Adrenal gland (tissue), 12 donors: ENCODE results near the gene OR13C5. TPM values are rescaled to one million over a fixed set of nuclear protein-coding genes. Genes with fewer than 3 reads are reported as not detected.

ENCODE experiments used
- DNase-seq, 7 donors: peaks; one replicate each; pipeline ENCODE4 v3.0.0-alpha.2; 2019 to 2020
- H3K27ac ChIP-seq, 5 donors: fragments of 200-600 bp; sonication (generic) in 4 of 5; 1 replicate in 3 of 5; 2 replicates in 2 of 5; pipeline versions ENCODE4 v1.5.1 to v1.8.0; 2016 to 2020; ENCODE audit warnings: mild to moderate bottlenecking in 1 of 5
- H3K27me3 ChIP-seq: fragments of 200-600 bp; 2 replicates; pipeline ENCODE4 v1.8.0; 2021
- H3K36me3 ChIP-seq, 2 donors: fragments of 200-600 bp; replicated peaks in 1 of 2; 1 replicate in 1 of 2; 2 replicates in 1 of 2; pipeline versions ENCODE4 v1.5.1 to v1.8.0; 2018 to 2022
- H3K4me1 ChIP-seq, 2 donors: fragments of 200-600 bp; replicated peaks in 1 of 2; 1 replicate in 1 of 2; 2 replicates in 1 of 2; pipeline versions ENCODE4 v1.5.1 to v1.8.0; 2018 to 2021
- H3K4me3 ChIP-seq, 4 donors: fragments of 200-600 bp; sonication (generic) in 3 of 4; one replicate each; pipeline ENCODE4 v1.5.1; 2016 to 2018
- H3K9me3 ChIP-seq, 3 donors: fragments of 200-600 bp; sonication (generic) in 1 of 3; replicated peaks in 1 of 3; 1 replicate in 2 of 3; 2 replicates in 1 of 3; pipeline versions ENCODE4 v1.5.1 to v1.8.0; 2016 to 2021
- POLR2A ChIP-seq, 2 donors: fragments of 450-650 bp; IDR thresholded peaks; one replicate each; pipeline ENCODE4 v1.6.1; 2017; ENCODE audit warnings: antibody characterized with exemption in 2 of 2, mild to moderate bottlenecking in 2 of 2, moderate library complexity in 1 of 2
- WGBS, 4 donors: extraction: QIAGEN DNeasy Blood & Tissue Kit in 2 of 4; methylation state at CpG; one replicate each; pipeline versions ENCODE4 v1.1.5 to v1.1.7; 2013 to 2017; 5-methylcytosine and 5-hydroxymethylcytosine counted together
- intact Hi-C, 2 donors: fragments of 100-400 bp; cut with DNase I; formaldehyde crosslinking; loops; one replicate each; pipeline versions ENCODE4 v1.14.1 to v1.15.0; 2022 to 2023
- polyA plus RNA-seq, 3 donors: library from polyadenylated mRNA; stranded (reverse); fragments of 200-250 nt in 2 of 3; fragments of 350-450 nt in 1 of 3; fragmentation: Illumina TruSeq in 1 of 3; extraction: RNeasy Lipid Tissue Mini Kit (QIAGEN cat#74804) in 1 of 3; gene quantifications; one replicate each; pipeline ENCODE4 v1.2.3, GENCODE V29; 2013 to 2014
- total RNA-seq, 9 donors: library from RNA; depleted of rRNA in 4 of 9; stranded (reverse); fragments of >200 nt in 4 of 9; fragments of 120-200 nt in 1 of 9; fragmentation: NEBNext Ultra II Directional in 1 of 9; extraction: Animal tissue kit (Norgen Biotek cat#: 25700) in 1 of 9; gene quantifications; one replicate each; pipeline versions ENCODE4 v1.1.0 to v1.2.4, GENCODE V29; 2013 to 2023
- TF ChIP-seq, protein P1 (sequence below), 6 experiments: fragments of 450-650 bp in 4 of 6; fragments of 200-600 bp in 2 of 6; sonication (generic) in 1 of 6; IDR thresholded peaks; 1 replicate in 5 of 6; 2 replicates in 1 of 6; pipeline versions ENCODE4 v1.5.1 to v1.8.0; 2016 to 2021; ENCODE audit warnings: antibody characterized with exemption in 6 of 6, mild to moderate bottlenecking in 2 of 6, moderate library complexity in 1 of 6
- donor health status: healthy with polysubstance abuse.
- donor health status: Bipolar disorder and iron deficiency.
- donor health status: DM: yes; HTN: yes; CAD: no.
- donor health status: DM: no; HTN: no; CAD: no.
- donor health status: DM: no; HTN: no; CAD: no.
- donor health status: DM: yes; HTN: yes; CAD: no.

OR13C5 gene
- total and polyA plus RNA-seq, 12 donors, result 1.2 TPM; not detected in 11

DNA sequence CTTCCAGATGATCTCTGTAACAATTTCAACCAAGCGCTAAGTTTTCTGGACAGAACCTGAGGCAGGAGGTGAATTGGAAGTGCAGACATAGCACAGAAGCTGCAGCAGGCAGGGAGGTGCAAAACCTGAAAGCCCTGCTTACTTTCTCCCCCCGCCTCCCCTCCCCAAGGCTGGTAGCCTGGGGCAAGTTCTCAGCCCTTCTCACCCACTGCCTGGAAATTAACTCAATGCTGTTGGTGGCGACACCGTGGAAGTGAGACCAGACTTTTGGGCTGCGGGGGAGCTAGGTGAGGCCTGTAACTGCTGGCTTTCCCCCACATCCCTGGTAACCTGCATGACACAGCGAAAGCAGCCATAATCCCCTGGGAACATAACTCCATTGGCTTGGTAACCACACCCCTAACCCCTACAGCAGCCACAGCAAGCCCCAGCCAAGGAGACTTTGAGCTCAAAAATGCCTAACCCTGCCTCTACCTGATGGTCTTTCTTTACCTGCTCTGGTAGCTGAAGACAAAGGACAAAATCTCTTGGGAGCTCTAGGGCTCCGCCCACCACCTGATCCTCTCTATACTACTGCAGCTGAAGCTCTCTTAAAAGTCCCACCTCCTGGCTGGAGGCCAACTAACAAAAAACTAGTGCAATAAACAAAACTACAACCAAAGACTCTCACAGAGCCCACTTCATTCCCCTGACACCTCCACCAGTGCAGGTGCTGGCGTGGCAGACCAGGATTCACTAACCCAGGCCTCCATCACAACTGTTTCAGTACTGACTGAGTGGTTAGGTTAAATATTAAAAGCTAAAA, 42.2 kb downstream of the OR13C5 start:
- Histone ChIP-seq H3K4me1 (no peaks in the 10 kb centered on the region), H3K9me3 (no peaks in the 10 kb centered on the region), H3K27ac (no peak overlapping the region), H3K27me3 (no peaks in the 10 kb centered on the region), H3K36me3 (no peaks in the 10 kb centered on the region), H3K4me3 (no peak overlapping the region)
- TF ChIP-seq POLR2A (IDR thresholded peaks at IDR 0.05), result no peak
- TF ChIP-seq, protein P1, sequence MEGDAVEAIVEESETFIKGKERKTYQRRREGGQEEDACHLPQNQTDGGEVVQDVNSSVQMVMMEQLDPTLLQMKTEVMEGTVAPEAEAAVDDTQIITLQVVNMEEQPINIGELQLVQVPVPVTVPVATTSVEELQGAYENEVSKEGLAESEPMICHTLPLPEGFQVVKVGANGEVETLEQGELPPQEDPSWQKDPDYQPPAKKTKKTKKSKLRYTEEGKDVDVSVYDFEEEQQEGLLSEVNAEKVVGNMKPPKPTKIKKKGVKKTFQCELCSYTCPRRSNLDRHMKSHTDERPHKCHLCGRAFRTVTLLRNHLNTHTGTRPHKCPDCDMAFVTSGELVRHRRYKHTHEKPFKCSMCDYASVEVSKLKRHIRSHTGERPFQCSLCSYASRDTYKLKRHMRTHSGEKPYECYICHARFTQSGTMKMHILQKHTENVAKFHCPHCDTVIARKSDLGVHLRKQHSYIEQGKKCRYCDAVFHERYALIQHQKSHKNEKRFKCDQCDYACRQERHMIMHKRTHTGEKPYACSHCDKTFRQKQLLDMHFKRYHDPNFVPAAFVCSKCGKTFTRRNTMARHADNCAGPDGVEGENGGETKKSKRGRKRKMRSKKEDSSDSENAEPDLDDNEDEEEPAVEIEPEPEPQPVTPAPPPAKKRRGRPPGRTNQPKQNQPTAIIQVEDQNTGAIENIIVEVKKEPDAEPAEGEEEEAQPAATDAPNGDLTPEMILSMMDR (IDR thresholded peaks at IDR 0.05), result no peak
- 82 to 94% (median 88%) methylated on average over 6 to 8 of the region's 8 CpGs for WGBS, 4 donors
- intact Hi-C loops, result no loop called here
- DNase-seq, result no peak

DNA sequence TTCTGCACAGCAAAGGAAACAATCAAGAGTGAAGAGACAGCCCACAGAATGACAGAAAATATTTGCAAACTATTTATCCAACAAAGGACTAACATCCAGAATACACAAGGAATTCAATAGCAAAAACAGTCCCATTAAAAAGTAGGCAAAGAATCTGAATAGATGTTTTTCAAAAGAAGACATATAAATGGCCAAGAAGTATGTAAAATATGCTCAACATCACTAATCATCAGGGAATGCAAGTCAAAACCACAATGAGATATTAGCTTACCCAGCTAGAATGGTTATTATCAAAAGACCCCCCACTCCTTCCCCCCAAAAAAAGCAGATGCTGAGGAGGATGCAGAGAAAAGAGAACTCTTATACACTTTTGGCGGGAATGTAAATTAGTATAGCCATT, 43.7 kb downstream of the OR13C5 start:
- no peaks in the 10 kb centered on the region for H3K36me3 ChIP-seq
- H3K27me3 ChIP-seq, result no peaks in the 10 kb centered on the region
- 83 to 94% (median 87%) methylated on average over 1 of the region's 1 CpG for WGBS, 4 donors
- H3K4me1 ChIP-seq, result no peaks in the 10 kb centered on the region
- intact Hi-C loops, result no loop called here
- TF ChIP-seq, protein P1 (IDR thresholded peaks at IDR 0.05), result no peak
- TF ChIP-seq POLR2A (IDR thresholded peaks at IDR 0.05), result no peak
- DNase-seq, result no peak
- no peak overlapping the region for H3K4me3 ChIP-seq
- no peaks in the 10 kb centered on the region for H3K9me3 ChIP-seq
- H3K27ac ChIP-seq, result no peak overlapping the region

DNA sequence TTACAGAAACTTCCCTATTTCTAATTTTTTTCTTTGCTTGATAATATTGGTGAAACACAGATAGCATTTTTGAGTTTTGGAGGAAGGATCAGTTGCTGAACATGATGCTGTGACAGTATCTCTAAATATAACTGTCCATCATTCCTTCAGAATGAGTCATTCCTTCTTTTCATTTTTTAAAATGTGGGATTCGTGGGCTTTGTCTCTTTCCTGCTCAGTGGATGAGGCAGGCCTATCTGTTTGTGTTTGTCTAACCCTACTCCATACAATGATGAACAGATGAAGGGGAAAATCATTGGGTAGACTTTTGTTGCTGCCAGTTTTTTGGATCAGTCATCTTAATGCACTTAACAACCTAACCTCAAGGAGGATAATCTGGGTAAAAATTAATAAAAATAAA, 46.0 kb downstream of the OR13C5 start:
- no peaks in the 10 kb centered on the region for H3K9me3 ChIP-seq
- no peak overlapping the region for H3K27ac ChIP-seq
- H3K4me3 ChIP-seq, result no peak overlapping the region
- H3K4me1 ChIP-seq, result no peaks in the 10 kb centered on the region
- H3K27me3 ChIP-seq, result no peaks in the 10 kb centered on the region
- no peak for TF ChIP-seq POLR2A (IDR thresholded peaks at IDR 0.05)
- TF ChIP-seq, protein P1 (IDR thresholded peaks at IDR 0.05), result no peak
- H3K36me3 ChIP-seq, result no peaks in the 10 kb centered on the region
- DNase-seq, result no peak
- intact Hi-C loops, result no loop called here
- WGBS, 4 donors, result 26 to 35% (median 31%) methylated on average over 1 of the region's 1 CpG

Other genes starting within 250 kb of the OR13C5 start
- not detected for gene OR13F1, start 95.2 kb downstream of the OR13C5 start, total RNA-seq
- gene OR13F1, start 95.2 kb downstream of the OR13C5 start, polyA plus RNA-seq, result not detected
- 1 to 10 TPM in 1 of 9 donors, not detected in 8; 1.6 TPM for gene OR13C4, start 72.2 kb downstream of the OR13C5 start, total RNA-seq
- gene OR13C4, start 72.2 kb downstream of the OR13C5 start, polyA plus RNA-seq, result not detected
- 1 to 10 TPM in 1 of 9 donors, not detected in 8; 1.8 TPM for gene OR13C3, start 62.6 kb downstream of the OR13C5 start, total RNA-seq
- gene OR13C3, start 62.6 kb downstream of the OR13C5 start, polyA plus RNA-seq, result not detected
- gene OR13C8, start 30.2 kb downstream of the OR13C5 start, total RNA-seq, result not detected
- gene OR13C8, start 30.2 kb downstream of the OR13C5 start, polyA plus RNA-seq, result not detected
- under 1 TPM in 1 of 9 donors, not detected in 8; 0.83 TPM for gene OR13C2, start 6.2 kb upstream of the OR13C5 start, total RNA-seq
- not detected for gene OR13C2, start 6.2 kb upstream of the OR13C5 start, polyA plus RNA-seq
- gene OR13C9, start 18.8 kb upstream of the OR13C5 start, total RNA-seq, result 1 to 10 TPM in 1 of 9 donors, under 1 TPM in 1, not detected in 7; 0.27 to 1.2 TPM
- not detected for gene OR13C9, start 18.8 kb upstream of the OR13C5 start, polyA plus RNA-seq
- not detected for gene OR13D1, start 95.1 kb upstream of the OR13C5 start, total RNA-seq
- gene OR13D1, start 95.1 kb upstream of the OR13C5 start, polyA plus RNA-seq, result not detected
- gene NIPSNAP3A, start 148.3 kb upstream of the OR13C5 start, total RNA-seq, result 100 to 1,000 TPM in 1 of 9 donors, 10 to 100 TPM in 8; 32.3 to 164 (median 45.7) TPM
- 10 to 100 TPM; 18.3 to 49.2 (median 34.1) TPM for gene NIPSNAP3A, start 148.3 kb upstream of the OR13C5 start, polyA plus RNA-seq
- gene NIPSNAP3B, start 164.7 kb upstream of the OR13C5 start, total RNA-seq, result 10 to 100 TPM in 6 of 9 donors, 1 to 10 TPM in 3; 8.1 to 28.2 (median 13.4) TPM
- gene NIPSNAP3B, start 164.7 kb upstream of the OR13C5 start, polyA plus RNA-seq, result 10 to 100 TPM in 2 of 3 donors, 1 to 10 TPM in 1; 8.5 to 36.5 (median 14.0) TPM